H1 (cell line): ENCODE measurements around the gene PDX1. TPM values are rescaled to one million over a fixed set of nuclear protein-coding genes. Genes with fewer than 3 reads are reported as not detected.
A peak's percentile ranks its signal among the peaks of the same experiment; 100 is the strongest.

Source experiments
- CTCF ChIA-PET: fragments of 300-600 bp; sonication (Branson Sonifier 250); formaldehyde crosslinking; loops from one replicate; lab custom pipeline; 2021; ENCODE audit not compliant: partially characterized antibody; lab: Charles Lee
- POLR2A ChIA-PET: fragments of 300-600 bp; sonication (Branson Sonifier 250); formaldehyde crosslinking; loops from one replicate; lab custom pipeline; 2021; ENCODE audit warnings: inconsistent platforms; ENCODE audit not compliant: partially characterized antibody; lab: Charles Lee
- DNase-seq, 2 experiments: peaks; one replicate each; pipeline versions ENCODE4 v3.0.0 to v3.0.0-alpha.2; 2010 to 2022; ENCODE audit warnings: low spot score in 2 of 2, low read depth in 1 of 2, mixed read lengths in 1 of 2
- FAIRE-seq: peaks from 2 replicates; lab custom pipeline; 2011; peaks lifted over from hg19 to GRCh38; lab: Jason Lieb, UNC
- H2AFZ ChIP-seq: 2 replicates; pipeline ENCODE4 v1.8.1; 2012; ENCODE audit warnings: low read length, inconsistent platforms
- H2AK5ac ChIP-seq: 2 replicates; pipeline ENCODE4 v1.6.1; 2013; ENCODE audit warnings: low read depth, low read length
- H2BK120ac ChIP-seq: replicated peaks from 2 replicates; pipeline ENCODE3; 2013; ENCODE audit warnings: low read depth, low read length, inconsistent platforms
- H2BK12ac ChIP-seq: 2 replicates; pipeline ENCODE4 v1.6.1; 2013; ENCODE audit warnings: low read depth, low read length
- H2BK15ac ChIP-seq: 2 replicates; pipeline ENCODE4 v1.6.1; 2013; ENCODE audit warnings: low read length
- H2BK20ac ChIP-seq: 2 replicates; pipeline ENCODE4 v1.6.1; 2013; ENCODE audit warnings: low read length
- H2BK5ac ChIP-seq: 2 replicates; pipeline ENCODE4 v1.6.1; 2013; ENCODE audit warnings: low read depth, low read length
- H3K14ac ChIP-seq: 2 replicates; pipeline ENCODE4 v1.6.1; 2013; ENCODE audit warnings: inconsistent platforms; ENCODE audit not compliant: insufficient read length
- H3K18ac ChIP-seq: 2 replicates; pipeline ENCODE4 v1.6.1; 2013; ENCODE audit warnings: low read length; ENCODE audit errors: extremely low read depth
- H3K23ac ChIP-seq: 2 replicates; pipeline ENCODE4 v1.6.1; 2013; ENCODE audit warnings: inconsistent platforms; ENCODE audit not compliant: insufficient read length
- H3K23me2 ChIP-seq: 2 replicates; pipeline ENCODE4 v1.6.1; 2013; ENCODE audit warnings: low read depth, low read length
- H3K27ac ChIP-seq: 2 replicates; pipeline ENCODE4 v1.6.1; 2011; ENCODE audit warnings: low read depth, low read length, inconsistent platforms
- H3K27me3 ChIP-seq, 4 experiments: replicated peaks in 1 of 4; 1 replicate in 1 of 4; 2 replicates in 3 of 4; pipeline versions ENCODE4 v1.6.1 to v1.8.1; 2011 to 2013; ENCODE audit warnings: low read length in 3 of 4, mild to moderate bottlenecking in 3 of 4, inconsistent platforms in 2 of 4, mixed read lengths in 2 of 4, moderate library complexity in 1 of 4; ENCODE audit not compliant: control insufficient read depth in 3 of 4, insufficient read depth in 3 of 4; ENCODE audit errors: extremely low read depth in 1 of 4
- H3K36me3 ChIP-seq, 4 experiments: 2 replicates each; pipeline versions ENCODE4 v1.6.1 to v1.8.1; 2011 to 2013; ENCODE audit warnings: mild to moderate bottlenecking in 4 of 4, low read length in 3 of 4, moderate library complexity in 2 of 4, control low read depth in 1 of 4, inconsistent platforms in 1 of 4; ENCODE audit not compliant: insufficient read depth in 4 of 4, control insufficient read depth in 2 of 4
- H3K4ac ChIP-seq: replicated peaks from 2 replicates; pipeline ENCODE3; 2013; ENCODE audit warnings: low read length, low read depth, mixed read lengths, inconsistent platforms; ENCODE audit not compliant: insufficient read length
- H3K4me1 ChIP-seq, 4 experiments: replicated peaks in 1 of 4; 1 replicate in 1 of 4; 2 replicates in 3 of 4; pipeline versions ENCODE4 v1.6.1 to v1.8.1; 2011 to 2013; ENCODE audit warnings: low read length in 3 of 4, inconsistent platforms in 2 of 4, mixed read lengths in 1 of 4; ENCODE audit not compliant: insufficient read depth in 4 of 4, control insufficient read depth in 3 of 4
- H3K4me2 ChIP-seq, 2 experiments: 2 replicates each; pipeline versions ENCODE4 v1.6.1 to v1.8.1; 2011 to 2013; ENCODE audit warnings: low read depth in 2 of 2, low read length in 2 of 2, control low read depth in 1 of 2, inconsistent platforms in 1 of 2, mild to moderate bottlenecking in 1 of 2; ENCODE audit not compliant: insufficient read depth in 1 of 2
- H3K4me3 ChIP-seq, 4 experiments: fragments of 200-600, 300-600 bp in 1 of 4; sonication (generic), shearing (Covaris generic), sonication (Bioruptor Twin) in 1 of 4; 2 replicates each; pipeline versions ENCODE4 v1.5.1 to v1.8.1; 2011 to 2016; ENCODE audit warnings: low read length in 4 of 4, low read depth in 3 of 4, control low read depth in 2 of 4, inconsistent platforms in 2 of 4, mild to moderate bottlenecking in 2 of 4, mixed read lengths in 1 of 4, moderate library complexity in 1 of 4; ENCODE audit not compliant: insufficient read depth in 2 of 4; ENCODE audit errors: extremely low read depth in 1 of 4
- H3K56ac ChIP-seq: replicated peaks from 2 replicates; pipeline ENCODE3; 2013; ENCODE audit warnings: low read depth, mild to moderate bottlenecking, mixed read lengths, low read length, inconsistent platforms; ENCODE audit not compliant: insufficient read length
- H3K79me1 ChIP-seq: 2 replicates; pipeline ENCODE4 v1.6.1; 2013; ENCODE audit warnings: low read depth, low read length, control low read depth
- H3K79me2 ChIP-seq, 2 experiments: 2 replicates each; pipeline versions ENCODE4 v1.6.1 to v1.8.1; 2012 to 2013; ENCODE audit warnings: low read length in 2 of 2, mild to moderate bottlenecking in 2 of 2, inconsistent platforms in 1 of 2; ENCODE audit not compliant: insufficient read depth in 2 of 2, control insufficient read depth in 1 of 2
- H3K9ac ChIP-seq, 4 experiments: replicated peaks in 1 of 4; 1 replicate in 1 of 4; 2 replicates in 3 of 4; pipeline versions ENCODE4 v1.6.1 to v1.8.1; 2011 to 2013; ENCODE audit warnings: low read depth in 3 of 4, low read length in 3 of 4, control low read depth in 2 of 4, mild to moderate bottlenecking in 2 of 4, moderate library complexity in 2 of 4, inconsistent platforms in 1 of 4; ENCODE audit errors: extremely low read depth in 1 of 4
- H3K9me3 ChIP-seq, 2 experiments: 2 replicates each; pipeline versions ENCODE4 v1.6.1 to v1.8.1; 2012 to 2013; ENCODE audit warnings: mild to moderate bottlenecking in 2 of 2, moderate library complexity in 2 of 2, control low read depth in 1 of 2, inconsistent platforms in 1 of 2, low read depth in 1 of 2, low read length in 1 of 2, mixed read lengths in 1 of 2; ENCODE audit not compliant: insufficient read depth in 2 of 2
- H4K20me1 ChIP-seq, 2 experiments: replicated peaks in 1 of 2; 2 replicates each; pipeline versions ENCODE3 to v1.8.1; 2011 to 2013; ENCODE audit warnings: inconsistent platforms in 2 of 2, low read length in 2 of 2, mild to moderate bottlenecking in 1 of 2; ENCODE audit not compliant: insufficient read depth in 2 of 2, control insufficient read depth in 1 of 2
- H4K5ac ChIP-seq: 2 replicates; pipeline ENCODE4 v1.6.1; 2013; ENCODE audit warnings: low read length, low read depth, mixed read lengths, inconsistent platforms; ENCODE audit not compliant: insufficient read length
- H4K8ac ChIP-seq: 2 replicates; pipeline ENCODE4 v1.8.0; 2013; ENCODE audit warnings: mild to moderate bottlenecking, moderate library complexity, low read length, inconsistent platforms; ENCODE audit not compliant: insufficient read depth; ENCODE audit errors: extremely low read depth
- H4K91ac ChIP-seq: replicated peaks from 2 replicates; pipeline ENCODE3; 2013; ENCODE audit warnings: low read length, mixed read lengths, inconsistent platforms; ENCODE audit not compliant: insufficient read length
- EZH2 ChIP-seq: fragments of 200-600 bp; sonication (generic); IDR thresholded peaks from 2 replicates; pipeline ENCODE4 v1.7.1; 2012; ENCODE audit warnings: low read depth, mild to moderate bottlenecking, moderate library complexity, low read length, inconsistent platforms; ENCODE audit not compliant: severe bottlenecking
- HDAC2 ChIP-seq, 2 experiments: fragments of 300-600 bp in 1 of 2; sonication (generic) in 1 of 2; IDR thresholded peaks; 2 replicates each; pipeline ENCODE4 v1.6.1; 2011 to 2012; ENCODE audit warnings: low read depth in 2 of 2, low read length in 2 of 2, mild to moderate bottlenecking in 2 of 2, moderate library complexity in 2 of 2, borderline replicate concordance in 1 of 2, inconsistent platforms in 1 of 2
- JUN ChIP-seq: IDR thresholded peaks from 2 replicates; pipeline ENCODE4 v1.6.1; 2011; ENCODE audit warnings: low read depth, mild to moderate bottlenecking, improper control_type of control experiment, low read length
- RBBP5 ChIP-seq: IDR thresholded peaks from 2 replicates; pipeline ENCODE4 v1.7.1; 2012; ENCODE audit warnings: low read depth, mild to moderate bottlenecking, inconsistent platforms, low read length, moderate library complexity, borderline replicate concordance
- SUZ12 ChIP-seq: fragments of 200-600 bp; sonication (generic); IDR thresholded peaks from 2 replicates; pipeline ENCODE4 v1.6.1; 2012; ENCODE audit warnings: mild to moderate bottlenecking, inconsistent platforms, low read length, moderate library complexity, mixed read lengths
- WGBS, 2 experiments: shearing (Covaris generic) in 1 of 2; methylation state at CpG; one replicate each; pipeline versions ENCODE4 v1.1.6 to v1.1.7; 2013 to 2015; ENCODE audit warnings: low lambda C conversion rate in 2 of 2, mixed read lengths in 2 of 2, inconsistent platforms in 1 of 2, low coverage in 1 of 2, missing lambda C conversion rate in 1 of 2; ENCODE audit not compliant: insufficient replicate concordance in 2 of 2, insufficient coverage in 1 of 2, insufficient read length in 1 of 2; ENCODE audit errors: extremely low coverage in 1 of 2, missing lambda C conversion rate in 1 of 2; 5-methylcytosine and 5-hydroxymethylcytosine counted together
- polyA plus RNA-seq, 7 experiments: library from polyadenylated mRNA; depleted of rRNA in 3 of 7; stranded (reverse) in 5 of 7; unstranded in 2 of 7; fragments of >200 nt in 5 of 7; fragments of 200-250 nt in 2 of 7; gene quantifications; 1 replicate in 5 of 7; 2 replicates in 1 of 7; 4 replicates in 1 of 7; pipeline versions ENCODE4 v1.2.1 to v1.2.3, GENCODE V29; 2011 to 2013; ENCODE audit warnings: missing spikeins in 2 of 7, mixed read lengths in 2 of 7
- total RNA-seq: library from RNA; stranded (reverse); fragmentation: NEBNext Ultra II Directional; extraction: Animal tissue kit (Norgen Biotek cat#: 25700); gene quantifications from 2 replicates; pipeline ENCODE4 v1.2.1, GENCODE V29; 2021

The PDX1 gene
- total and polyA plus RNA-seq, 2 of the 8 experiments (the other 6 are each of a cell fraction or from before 2014, with no cell fraction given), result not detected

GRCh38 chr13:27956576-27957300 lies 36.9 kb downstream of the PDX1 start:
- H2BK120ac ChIP-seq, result no peak overlapping the region
- H3K4me2 ChIP-seq, result no peak overlapping the region
- no peak overlapping the region for H2AFZ ChIP-seq
- peaks cover 8 to 17% of the 10 kb centered on the region in 2 experiments for H4K20me1 ChIP-seq
- H4K5ac ChIP-seq, result no peak overlapping the region
- H3K27me3 ChIP-seq, result peaks cover 82 to 99% (median 93%) of the 10 kb centered on the region in 4 experiments
- H3K4me1 ChIP-seq, result peaks cover 2 to 13% (median 6%) of the 10 kb centered on the region in 4 experiments; a peak in 6 of 7 replicates
- no peak overlapping the region for H4K8ac ChIP-seq
- H3K18ac ChIP-seq, result no peak overlapping the region
- WGBS, 2 experiments, result 30% methylated on average over 5 of the region's 5 CpGs; no CpG with 5 or more reads in 1 of the 2 experiments
- ChIA-PET POLR2A (no interaction called here), CTCF (interaction anchor here (1.1 to 8.6 kb wide), 7 partner anchors 9 to 159 kb away, joined by 3 to 150 read pairs (median 4); partner anchors contain the start of gene CDX2)
- H2BK20ac ChIP-seq, result no peak overlapping the region
- no peaks in the 10 kb centered on the region; a peak in 1 of 4 replicates for H3K9me3 ChIP-seq
- H4K91ac ChIP-seq, result no peak overlapping the region
- H3K79me2 ChIP-seq, result no peaks in the 10 kb centered on the region
- H3K27ac ChIP-seq, result no peak overlapping the region
- no peaks in the 10 kb centered on the region for H3K79me1 ChIP-seq
- H3K9ac ChIP-seq, result no peak overlapping the region
- TF ChIP-seq RBBP5 (no peak), SUZ12 (peak; percentile 23), EZH2 (peak; percentile 53), HDAC2 (IDR thresholded peaks at IDR 0.05; ENCODE audit: borderline replicate concordance in 1 of 2, low read depth in 2 of 2, low read length in 2 of 2) (no peak), JUN (no peak)
- H3K4me3 ChIP-seq, result no peak overlapping the region
- no peak overlapping the region for H3K4ac ChIP-seq
- no peaks in the 10 kb centered on the region; a peak in 1 of 8 replicates for H3K36me3 ChIP-seq
- no peak overlapping the region for H3K14ac ChIP-seq
- H2AK5ac ChIP-seq, result no peak overlapping the region
- no peak overlapping the region for H2BK12ac ChIP-seq
- no peak overlapping the region for H3K23ac ChIP-seq
- no peak for FAIRE-seq
- no peak for DNase-seq
- H2BK15ac ChIP-seq, result no peak overlapping the region
- no peak overlapping the region for H3K56ac ChIP-seq
- H2BK5ac ChIP-seq, result no peak overlapping the region
- peaks cover 5% of the 10 kb centered on the region; the same call in 1 of the 2 replicates for H3K23me2 ChIP-seq
